Type B pancreatic cell (in vitro differentiated cells): Measurements from ENCODE around the gene IQSEC2. TPM values are rescaled to one million over a fixed set of nuclear protein-coding genes. Genes with fewer than 3 reads are reported as not detected.

Experiments
- DNase-seq: peaks from one replicate; pipeline ENCODE4 v3.0.0; 2021; ENCODE audit warnings: mixed read lengths; ENCODE audit not compliant: unreplicated experiment; ENCODE audit errors: extremely low spot score
- H3K27ac Mint-ChIP-seq: 2 replicates; pipeline ENCODE4 v1.8.0; 2021; ENCODE audit warnings: mild to moderate bottlenecking, mixed read lengths
- H3K27me3 Mint-ChIP-seq: 2 replicates; pipeline ENCODE4 v1.8.0; 2021; ENCODE audit warnings: mixed read lengths
- H3K36me3 Mint-ChIP-seq: 2 replicates; pipeline ENCODE4 v1.8.0; 2021; ENCODE audit warnings: mixed read lengths
- H3K4me1 Mint-ChIP-seq: one replicate; pipeline ENCODE4 v1.8.0; 2021; ENCODE audit warnings: mixed read lengths; ENCODE audit not compliant: unreplicated experiment
- H3K4me3 Mint-ChIP-seq: 2 replicates; pipeline ENCODE4 v1.8.0; 2021; ENCODE audit warnings: mild to moderate bottlenecking, mixed read lengths
- H3K9me3 Mint-ChIP-seq: 2 replicates; pipeline ENCODE4 v1.8.0; 2021; ENCODE audit warnings: mixed read lengths
- CTCF ChIP-seq: fragments of 200-600 bp; sonication (generic); conservative IDR thresholded peaks from 2 replicates; pipeline ENCODE4 v1.5.0; 2021; ENCODE audit warnings: antibody characterized with exemption, mild to moderate bottlenecking
- total RNA-seq: library from RNA; stranded (reverse); gene quantifications from 2 replicates; pipeline ENCODE4 v1.2.1, GENCODE V29; 2021; ENCODE audit warnings: low replicate concordance

IQSEC2 gene
- total RNA-seq, 1 donor from 2014 or later = 8.2 TPM

GRCh38 chrX:53257166-53257565, 24.2 kb downstream of the IQSEC2 start:
- H3K36me3 Mint-ChIP-seq = peaks cover 4% of the 10 kb centered on the region
- H3K4me1 Mint-ChIP-seq = no peaks in the 10 kb centered on the region
- H3K27ac Mint-ChIP-seq = no peak overlapping the region
- H3K4me3 Mint-ChIP-seq = no peak overlapping the region
- no peak for TF ChIP-seq CTCF
- H3K27me3 Mint-ChIP-seq = no peaks in the 10 kb centered on the region
- H3K9me3 Mint-ChIP-seq = no peaks in the 10 kb centered on the region
- no peak for DNase-seq

GRCh38 chrX:53256446-53257041, 24.8 kb downstream of the IQSEC2 start:
- no peaks in the 10 kb centered on the region for H3K9me3 Mint-ChIP-seq
- no peak for DNase-seq
- no peaks in the 10 kb centered on the region for H3K27me3 Mint-ChIP-seq
- peaks cover 4% of the 10 kb centered on the region for H3K36me3 Mint-ChIP-seq
- no peak for TF ChIP-seq CTCF
- H3K4me1 Mint-ChIP-seq = no peaks in the 10 kb centered on the region
- H3K27ac Mint-ChIP-seq = no peak overlapping the region
- no peak overlapping the region for H3K4me3 Mint-ChIP-seq

- H3K9me3 Mint-ChIP-seq = no peaks in the 10 kb centered on the region
- H3K36me3 Mint-ChIP-seq = peaks cover 4% of the 10 kb centered on the region
- TF ChIP-seq CTCF = no peak
- no peak for DNase-seq
- no peaks in the 10 kb centered on the region for H3K4me1 Mint-ChIP-seq
- H3K27ac Mint-ChIP-seq = no peak overlapping the region
- H3K4me3 Mint-ChIP-seq = no peak overlapping the region
- no peaks in the 10 kb centered on the region for H3K27me3 Mint-ChIP-seq
Observed at GRCh38 chrX:53255738-53256191, 25.6 kb downstream of the IQSEC2 start.

GRCh38 chrX:53254570-53255461, 26.6 kb downstream of the IQSEC2 start:
- no peak overlapping the region for H3K4me3 Mint-ChIP-seq
- no peak for TF ChIP-seq CTCF

GRCh38 chrX:53253293-53254020, 27.9 kb downstream of the IQSEC2 start:
- no peaks in the 10 kb centered on the region for H3K27me3 Mint-ChIP-seq

More at GRCh38 chrX:53254570-53255461, 26.6 kb downstream of the IQSEC2 start:
- H3K27ac Mint-ChIP-seq = no peak overlapping the region
- H3K4me1 Mint-ChIP-seq = no peaks in the 10 kb centered on the region
- DNase-seq = no peak
- H3K9me3 Mint-ChIP-seq = no peaks in the 10 kb centered on the region
- H3K36me3 Mint-ChIP-seq = peaks cover 4% of the 10 kb centered on the region
- no peaks in the 10 kb centered on the region for H3K27me3 Mint-ChIP-seq

More at GRCh38 chrX:53253293-53254020, 27.9 kb downstream of the IQSEC2 start:
- no peak for TF ChIP-seq CTCF
- Mint-ChIP-seq H3K4me3 (no peak overlapping the region), H3K4me1 (no peaks in the 10 kb centered on the region), H3K36me3 (peaks cover 4% of the 10 kb centered on the region), H3K27ac (no peak overlapping the region), H3K9me3 (no peaks in the 10 kb centered on the region)
- no peak for DNase-seq
